Activated T-helper 1 cell treated with anti-CD3 and anti-CD28 coated beads, Interleukin-12 subunit alpha, Interleukin-12 subunit beta, Interleukin-2, Interleukin-4 antibody, amounts not matched to agents 30 ng/mL and 10 ng/mL and 1 ng/mL, durations not matched to agents 14 hours and 24 hours and 36 hours (primary cell): ENCODE data around the gene NFIX. TPM values are rescaled to one million over a fixed set of nuclear protein-coding genes. Genes with fewer than 3 reads are reported as not detected.

Experiments
- DNase-seq: peaks from one replicate; pipeline ENCODE4 v3.0.0; 2021; ENCODE audit warnings: low spot score
- H3K27ac Mint-ChIP-seq: one replicate; pipeline ENCODE4 v1.8.0; 2021; ENCODE audit warnings: mild to moderate bottlenecking, mixed read lengths
- H3K27me3 Mint-ChIP-seq: one replicate; pipeline ENCODE4 v1.8.0; 2022; ENCODE audit warnings: mild to moderate bottlenecking, moderate library complexity, mixed read lengths; ENCODE audit not compliant: insufficient read depth
- H3K36me3 Mint-ChIP-seq: one replicate; pipeline ENCODE4 v1.8.0; 2021; ENCODE audit warnings: low read depth, mixed read lengths
- H3K4me1 Mint-ChIP-seq: one replicate; pipeline ENCODE4 v1.8.0; 2021; ENCODE audit warnings: low read depth, mixed read lengths
- H3K4me3 Mint-ChIP-seq: one replicate; pipeline ENCODE4 v1.8.0; 2021; ENCODE audit warnings: mild to moderate bottlenecking, moderate library complexity, mixed read lengths
- H3K9me3 Mint-ChIP-seq: one replicate; pipeline ENCODE4 v1.8.0; 2021; ENCODE audit warnings: mixed read lengths
- intact Hi-C: fragments of 100-400 bp; cut with micrococcal nuclease; formaldehyde crosslinking; loops from one replicate; pipeline ENCODE4 v1.15.1; 2024
- total RNA-seq: library from RNA; stranded (reverse); gene quantifications from 2 replicates; pipeline ENCODE4 v1.2.3, GENCODE V29; 2022

NFIX gene
- total RNA-seq, 1 donor from 2014 or later = 8.0 TPM

GRCh38 chr19:13050274-13050673, 55.0 kb downstream of the NFIX start:
- no peak overlapping the region for H3K27ac Mint-ChIP-seq
- H3K27me3 Mint-ChIP-seq = peaks cover 18% of the 10 kb centered on the region
- intact Hi-C loops = no loop called here
- no peaks in the 10 kb centered on the region for H3K4me1 Mint-ChIP-seq
- H3K4me3 Mint-ChIP-seq = no peak overlapping the region
- H3K36me3 Mint-ChIP-seq = no peaks in the 10 kb centered on the region
- no peak for DNase-seq
- H3K9me3 Mint-ChIP-seq = no peaks in the 10 kb centered on the region

GRCh38 chr19:13051557-13052165, 56.4 kb downstream of the NFIX start:
- Mint-ChIP-seq H3K27ac (no peak overlapping the region), H3K9me3 (no peaks in the 10 kb centered on the region), H3K4me1 (no peaks in the 10 kb centered on the region), H3K36me3 (no peaks in the 10 kb centered on the region), H3K4me3 (no peak overlapping the region), H3K27me3 (peaks cover 20% of the 10 kb centered on the region)
- intact Hi-C loops = no loop called here
- no peak for DNase-seq

GRCh38 chr19:13052447-13053175, 57.3 kb downstream of the NFIX start:
- H3K36me3 Mint-ChIP-seq = no peaks in the 10 kb centered on the region
- H3K4me3 Mint-ChIP-seq = no peak overlapping the region
- H3K9me3 Mint-ChIP-seq = no peaks in the 10 kb centered on the region
- no peak overlapping the region for H3K27ac Mint-ChIP-seq
- peaks cover 24% of the 10 kb centered on the region for H3K27me3 Mint-ChIP-seq
- H3K4me1 Mint-ChIP-seq = no peaks in the 10 kb centered on the region
- no peak for DNase-seq
- intact Hi-C loops = no loop called here

- H3K4me1 Mint-ChIP-seq = no peaks in the 10 kb centered on the region
- H3K27ac Mint-ChIP-seq = no peak overlapping the region
Observed at GRCh38 chr19:13053238-13053637, 58.0 kb downstream of the NFIX start.

GRCh38 chr19:13053761-13054625, 58.7 kb downstream of the NFIX start:
- intact Hi-C loops = no loop called here
- H3K9me3 Mint-ChIP-seq = no peaks in the 10 kb centered on the region
- no peak for DNase-seq
- no peak overlapping the region for H3K4me3 Mint-ChIP-seq
- H3K36me3 Mint-ChIP-seq = no peaks in the 10 kb centered on the region
- H3K27ac Mint-ChIP-seq = no peak overlapping the region
- no peaks in the 10 kb centered on the region for H3K4me1 Mint-ChIP-seq
- peaks cover 24% of the 10 kb centered on the region for H3K27me3 Mint-ChIP-seq

More at GRCh38 chr19:13053238-13053637, 58.0 kb downstream of the NFIX start:
- peaks cover 24% of the 10 kb centered on the region for H3K27me3 Mint-ChIP-seq
- intact Hi-C loops = no loop called here
- no peak for DNase-seq
- no peak overlapping the region for H3K4me3 Mint-ChIP-seq
- no peaks in the 10 kb centered on the region for H3K9me3 Mint-ChIP-seq
- H3K36me3 Mint-ChIP-seq = no peaks in the 10 kb centered on the region

- no peaks in the 10 kb centered on the region for H3K36me3 Mint-ChIP-seq
- intact Hi-C loops = no loop called here
Observed at GRCh38 chr19:13054626-13055212, 59.4 kb downstream of the NFIX start.

GRCh38 chr19:13055213-13056051, 60.2 kb downstream of the NFIX start:
- H3K9me3 Mint-ChIP-seq = no peaks in the 10 kb centered on the region
- no peak overlapping the region for H3K27ac Mint-ChIP-seq
- DNase-seq = no peak
- H3K4me1 Mint-ChIP-seq = no peaks in the 10 kb centered on the region
- H3K27me3 Mint-ChIP-seq = peaks cover 21% of the 10 kb centered on the region
- no peaks in the 10 kb centered on the region for H3K36me3 Mint-ChIP-seq
- intact Hi-C loops = no loop called here
- H3K4me3 Mint-ChIP-seq = no peak overlapping the region

More at GRCh38 chr19:13054626-13055212, 59.4 kb downstream of the NFIX start:
- no peaks in the 10 kb centered on the region for H3K4me1 Mint-ChIP-seq
- H3K27me3 Mint-ChIP-seq = peaks cover 24% of the 10 kb centered on the region
- no peak overlapping the region for H3K4me3 Mint-ChIP-seq
- no peak for DNase-seq
- H3K27ac Mint-ChIP-seq = no peak overlapping the region
- no peaks in the 10 kb centered on the region for H3K9me3 Mint-ChIP-seq

- Mint-ChIP-seq H3K27ac (no peak overlapping the region), H3K36me3 (no peaks in the 10 kb centered on the region), H3K4me3 (no peak overlapping the region), H3K4me1 (peaks cover 2% of the 10 kb centered on the region), H3K27me3 (peaks cover 20% of the 10 kb centered on the region), H3K9me3 (no peaks in the 10 kb centered on the region)
- no peak for DNase-seq
- intact Hi-C loops = no loop called here
Observed at GRCh38 chr19:13056052-13056660, 60.9 kb downstream of the NFIX start.

- H3K4me1 Mint-ChIP-seq = peaks cover 6% of the 10 kb centered on the region
Observed at GRCh38 chr19:13057147-13057572, 61.9 kb downstream of the NFIX start.

GRCh38 chr19:13057744-13058143, 62.5 kb downstream of the NFIX start:
- no peaks in the 10 kb centered on the region for H3K36me3 Mint-ChIP-seq
- peaks cover 6% of the 10 kb centered on the region for H3K4me1 Mint-ChIP-seq
- peaks cover 17% of the 10 kb centered on the region for H3K27me3 Mint-ChIP-seq
- no peak for DNase-seq
- intact Hi-C loops = no loop called here
- H3K4me3 Mint-ChIP-seq = no peak overlapping the region
- no peaks in the 10 kb centered on the region for H3K9me3 Mint-ChIP-seq
- no peak overlapping the region for H3K27ac Mint-ChIP-seq

More at GRCh38 chr19:13057147-13057572, 61.9 kb downstream of the NFIX start:
- Mint-ChIP-seq H3K27me3 (peaks cover 21% of the 10 kb centered on the region), H3K4me3 (no peak overlapping the region), H3K36me3 (no peaks in the 10 kb centered on the region), H3K9me3 (no peaks in the 10 kb centered on the region), H3K27ac (no peak overlapping the region)
- intact Hi-C loops = no loop called here
- DNase-seq = no peak

- Mint-ChIP-seq H3K4me1 (peaks cover 6% of the 10 kb centered on the region), H3K27me3 (peaks cover 26% of the 10 kb centered on the region), H3K36me3 (no peaks in the 10 kb centered on the region), H3K27ac (no peak overlapping the region), H3K9me3 (no peaks in the 10 kb centered on the region), H3K4me3 (no peak overlapping the region)
- no peak for DNase-seq
- intact Hi-C loops = no loop called here
Observed at GRCh38 chr19:13058951-13059660, 63.8 kb downstream of the NFIX start.
